Upper lobe of right lung (tissue), 1 donor: ENCODE data around the gene MED17. TPM values are rescaled to one million over a fixed set of nuclear protein-coding genes. Genes with fewer than 3 reads are reported as not detected.
A peak's percentile ranks its signal among the peaks of the same experiment; 100 is the strongest.
"Not testable (repeated sequence)": the region's sequence is repeated elsewhere in the genome, so short reads cannot be mapped to it uniquely, and the experiment has no call there.

ENCODE experiments used
- ATAC-seq: fragments of 200-7000 bp; cut with Tn5 transposase; one replicate; pipeline ENCODE4 v1.9.1; 2020; ENCODE audit warnings: mild to moderate bottlenecking, moderate library complexity
- DNase-seq: peaks from one replicate; pipeline ENCODE4 v3.0.0-alpha.2; 2020
- H3K27ac ChIP-seq: fragments of 200-600 bp; one replicate; pipeline ENCODE4 v1.8.0; 2022
- H3K27me3 ChIP-seq: fragments of 200-600 bp; one replicate; pipeline ENCODE4 v1.8.0; 2022; ENCODE audit warnings: mild to moderate bottlenecking
- H3K36me3 ChIP-seq: fragments of 200-600 bp; one replicate; pipeline ENCODE4 v1.8.0; 2022
- H3K4me1 ChIP-seq: fragments of 200-600 bp; one replicate; pipeline ENCODE4 v1.8.0; 2022
- H3K4me3 ChIP-seq: fragments of 200-600 bp; one replicate; pipeline ENCODE4 v1.8.0; 2022; ENCODE audit warnings: mild to moderate bottlenecking
- H3K9me3 ChIP-seq: fragments of 200-600 bp; one replicate; pipeline ENCODE4 v1.8.0; 2022
- CTCF ChIP-seq: fragments of 200-600 bp; IDR thresholded peaks from one replicate; pipeline ENCODE4 v1.8.0; 2022; ENCODE audit warnings: antibody characterized with exemption
- intact Hi-C: fragments of 100-400 bp; cut with DNase I; formaldehyde crosslinking; loops from one replicate; pipeline ENCODE4 v1.11.0; 2022
- total RNA-seq: library from RNA; stranded (reverse); fragmentation: NEBNext Ultra II Directional; extraction: Animal tissue kit (Norgen Biotek cat#: 25700); gene quantifications from one replicate; pipeline ENCODE4 v1.2.1, GENCODE V29; 2021
- donor health status: DM: no; HTN: yes; CAD: no; lungs with severe emphysema.

Gene MED17
- total RNA-seq, 1 donor from 2014 or later, result 25.8 TPM

GRCh38 chr11:93741882-93742226 lies 42.2 kb upstream of the MED17 start:
- TF ChIP-seq CTCF, result no peak

GRCh38 chr11:93743291-93743690 lies 40.8 kb upstream of the MED17 start:
- no peaks in the 10 kb centered on the region for H3K9me3 ChIP-seq
- H3K27me3 ChIP-seq, result no peaks in the 10 kb centered on the region
- no peak overlapping the region for H3K27ac ChIP-seq
- no peak overlapping the region for H3K4me3 ChIP-seq
- peaks cover 30% of the 10 kb centered on the region for H3K4me1 ChIP-seq
- peaks cover 6% of the 10 kb centered on the region for H3K36me3 ChIP-seq
- no peak for TF ChIP-seq CTCF
- no peak for DNase-seq
- intact Hi-C loops, result no loop called here
- no peak for ATAC-seq

More at GRCh38 chr11:93741882-93742226, 42.2 kb upstream of the MED17 start:
- peak; percentile 71 for ATAC-seq
- Histone ChIP-seq H3K27ac (peak overlapping the region; percentile 94), H3K4me1 (peaks cover 42% of the 10 kb centered on the region), H3K9me3 (no peaks in the 10 kb centered on the region), H3K27me3 (no peaks in the 10 kb centered on the region), H3K4me3 (peak overlapping the region; percentile 86), H3K36me3 (peaks cover 21% of the 10 kb centered on the region)
- intact Hi-C loops, result no loop called here
- no peak for DNase-seq

- intact Hi-C loops, result no loop called here
- H3K4me1 ChIP-seq, result peaks cover 17% of the 10 kb centered on the region
- no peaks in the 10 kb centered on the region for H3K27me3 ChIP-seq
- H3K4me3 ChIP-seq, result no peak overlapping the region
- no peaks in the 10 kb centered on the region for H3K36me3 ChIP-seq
- no peak for ATAC-seq
- H3K27ac ChIP-seq, result no peak overlapping the region
- no peak for TF ChIP-seq CTCF
- no peaks in the 10 kb centered on the region for H3K9me3 ChIP-seq
- no peak for DNase-seq
These were observed 39.4 kb upstream of the MED17 start for GRCh38 chr11:93744669-93745004.

GRCh38 chr11:93745005-93745755 lies 38.9 kb upstream of the MED17 start:
- DNase-seq, ATAC-seq, H3K27ac ChIP-seq, H3K27me3 ChIP-seq, H3K9me3 ChIP-seq, H3K36me3 ChIP-seq, intact Hi-C loops, H3K4me3 ChIP-seq: not testable (repeated sequence)
- H3K4me1 ChIP-seq, result peaks cover 11% of the 10 kb centered on the region

- no peak for TF ChIP-seq CTCF
- ATAC-seq (no peak), DNase-seq (no peak)
- intact Hi-C loops, result no loop called here
- Histone ChIP-seq H3K9me3 (no peaks in the 10 kb centered on the region), H3K27ac (no peak overlapping the region), H3K4me1 (peaks cover 9% of the 10 kb centered on the region), H3K4me3 (no peak overlapping the region), H3K27me3 (no peaks in the 10 kb centered on the region), H3K36me3 (peaks cover 6% of the 10 kb centered on the region)
These were observed 38.0 kb upstream of the MED17 start for GRCh38 chr11:93746101-93746500.

- DNase-seq (no peak), ATAC-seq (no peak)
- no peak overlapping the region for H3K4me3 ChIP-seq
- H3K36me3 ChIP-seq, result peaks cover 6% of the 10 kb centered on the region
- H3K4me1 ChIP-seq, result peaks cover 9% of the 10 kb centered on the region
- intact Hi-C loops, result no loop called here
- H3K27ac ChIP-seq, result no peak overlapping the region
- H3K27me3 ChIP-seq, result no peaks in the 10 kb centered on the region
- no peak for TF ChIP-seq CTCF
- H3K9me3 ChIP-seq, result no peaks in the 10 kb centered on the region
These were observed 37.0 kb upstream of the MED17 start for GRCh38 chr11:93747122-93747521.
